Measurements from ENCODE around the gene ARID1B. TPM values are rescaled to one million over a fixed set of nuclear protein-coding genes. Genes with fewer than 3 reads are reported as not detected.

The ARID1B gene
- total and polyA plus RNA-seq, 8 donors, result 67.6 to 102 (median 99.0) TPM

DNA sequence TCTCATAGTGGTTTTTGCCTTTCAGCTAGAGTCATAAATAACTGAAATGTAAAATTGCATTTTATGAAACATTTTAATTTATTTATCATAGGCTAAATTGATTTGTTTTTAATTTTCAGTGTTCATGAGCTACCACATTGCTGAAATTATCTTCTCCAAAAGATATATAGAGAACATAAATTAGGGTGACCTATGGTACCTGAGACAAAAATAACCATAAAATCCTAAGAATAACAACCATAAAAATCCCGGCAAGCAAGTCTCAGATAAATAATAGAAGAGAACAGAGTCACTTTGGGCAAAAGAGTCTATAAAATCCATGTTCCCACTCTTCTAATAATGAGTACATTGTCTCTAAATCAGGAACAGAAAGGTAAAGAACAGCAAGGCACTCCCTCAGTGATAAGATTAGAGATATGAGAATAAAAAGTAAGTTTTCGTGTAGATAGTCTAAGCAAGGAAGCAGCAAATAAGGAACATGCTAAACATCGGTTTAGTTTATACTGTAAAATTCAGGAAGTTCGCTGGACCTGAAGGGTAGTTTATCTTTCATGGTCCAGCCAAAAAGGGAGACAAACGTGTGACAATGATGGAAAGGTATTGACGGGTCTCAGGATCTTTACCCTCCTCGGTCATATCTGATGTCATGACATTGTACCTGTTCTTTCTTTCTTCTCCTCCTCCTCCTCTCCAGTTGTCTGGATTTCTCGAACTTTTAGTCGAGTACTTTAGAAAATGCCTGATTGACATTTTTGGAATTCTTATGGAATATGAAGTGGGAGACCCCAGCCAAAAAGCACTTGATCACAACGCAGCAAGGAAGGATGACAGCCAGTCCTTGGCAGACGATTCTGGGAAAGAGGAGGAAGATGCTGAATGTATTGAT is 428.5 kb downstream of the ARID1B start:
- ATAC-seq (no peak), DNase-seq (no peak)
- Histone ChIP-seq H3K36me3 (peaks cover 0 to 66% of the 10 kb centered on the region in 2 donors), H3K9me3 (no peaks in the 10 kb centered on the region), H3K4me3 (no peak overlapping the region), H3K27ac (no peak overlapping the region), H3K4me1 (no peaks in the 10 kb centered on the region), H3K27me3 (no peaks in the 10 kb centered on the region)
- TF ChIP-seq CTCF (IDR thresholded peaks at IDR 0.05), result no peak
- intact Hi-C loops (cut with DNase I), result no loop called here

GRCh38 chr6:157206359-157206815 is 429.2 kb downstream of the ARID1B start:
- peaks cover 0 to 63% of the 10 kb centered on the region in 2 donors for H3K36me3 ChIP-seq
- H3K4me3 ChIP-seq, result no peak overlapping the region
- intact Hi-C loops (cut with DNase I), result no loop called here
- DNase-seq (peak in 1 of 4 donors; percentile 53), ATAC-seq (no peak)
- no peak for TF ChIP-seq CTCF (IDR thresholded peaks at IDR 0.05)
- no peaks in the 10 kb centered on the region for H3K9me3 ChIP-seq
- H3K27me3 ChIP-seq, result no peaks in the 10 kb centered on the region
- H3K27ac ChIP-seq, result no peak overlapping the region
- no peaks in the 10 kb centered on the region for H3K4me1 ChIP-seq

DNA sequence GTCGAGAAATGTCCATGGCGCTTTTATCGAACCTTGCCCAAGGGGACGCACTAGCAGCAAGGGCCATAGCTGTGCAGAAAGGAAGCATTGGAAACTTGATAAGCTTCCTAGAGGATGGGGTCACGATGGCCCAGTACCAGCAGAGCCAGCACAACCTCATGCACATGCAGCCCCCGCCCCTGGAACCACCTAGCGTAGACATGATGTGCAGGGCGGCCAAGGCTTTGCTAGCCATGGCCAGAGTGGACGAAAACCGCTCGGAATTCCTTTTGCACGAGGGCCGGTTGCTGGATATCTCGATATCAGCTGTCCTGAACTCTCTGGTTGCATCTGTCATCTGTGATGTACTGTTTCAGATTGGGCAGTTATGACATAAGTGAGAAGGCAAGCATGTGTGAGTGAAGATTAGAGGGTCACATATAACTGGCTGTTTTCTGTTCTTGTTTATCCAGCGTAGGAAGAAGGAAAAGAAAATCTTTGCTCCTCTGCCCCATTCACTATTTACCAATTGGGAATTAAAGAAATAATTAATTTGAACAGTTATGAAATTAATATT is 430.4 kb downstream of the ARID1B start:
- no peaks in the 10 kb centered on the region for H3K9me3 ChIP-seq
- peak in 1 of 4 donors; percentile 53 for DNase-seq
- no peak overlapping the region for H3K4me3 ChIP-seq
- no peak for TF ChIP-seq CTCF (IDR thresholded peaks at IDR 0.05)
- no peaks in the 10 kb centered on the region for H3K4me1 ChIP-seq
- peaks cover 0 to 56% of the 10 kb centered on the region in 2 donors for H3K36me3 ChIP-seq
- H3K27ac ChIP-seq, result no peak overlapping the region
- no peaks in the 10 kb centered on the region for H3K27me3 ChIP-seq
- no peak for ATAC-seq
- intact Hi-C loops (cut with DNase I), result no loop called here

DNA sequence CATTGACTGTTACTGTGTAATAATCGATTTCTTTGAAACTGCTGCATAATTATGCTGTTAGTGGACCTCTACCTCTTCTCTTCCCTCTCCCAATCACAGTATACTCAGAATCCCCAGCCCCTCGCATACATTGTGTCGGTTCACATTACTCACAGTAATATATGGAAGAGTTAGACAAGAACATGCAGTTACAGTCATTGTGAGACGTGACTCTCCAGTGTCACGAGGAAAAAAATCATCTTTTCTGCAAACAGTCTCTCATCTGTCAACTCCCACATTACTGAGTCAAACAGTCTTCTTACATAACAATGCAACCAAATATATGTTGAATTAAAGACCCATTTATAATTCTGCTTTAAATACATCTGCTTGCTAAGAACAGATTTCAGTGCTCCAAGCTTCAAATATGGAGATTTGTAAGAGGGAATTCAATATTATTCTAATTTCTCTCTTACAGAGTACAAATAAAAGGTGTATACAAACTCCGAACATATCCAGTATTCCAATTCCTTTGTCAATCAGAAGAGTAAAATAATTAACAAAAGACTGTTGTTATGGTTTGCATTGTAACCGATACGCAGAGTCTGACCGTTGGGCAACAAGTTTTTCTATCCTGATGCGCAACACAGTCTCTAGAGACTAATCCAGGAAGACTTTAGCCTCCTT is 432.8 kb downstream of the ARID1B start:
- Histone ChIP-seq H3K27me3 (no peaks in the 10 kb centered on the region), H3K36me3 (peaks cover 0 to 37% of the 10 kb centered on the region in 2 donors), H3K27ac (no peak overlapping the region), H3K4me1 (no peaks in the 10 kb centered on the region), H3K9me3 (no peaks in the 10 kb centered on the region), H3K4me3 (no peak overlapping the region)
- intact Hi-C loops (cut with DNase I), result no loop called here
- no peak for TF ChIP-seq CTCF (IDR thresholded peaks at IDR 0.05)
- ATAC-seq, result no peak
- no peak for DNase-seq

DNA sequence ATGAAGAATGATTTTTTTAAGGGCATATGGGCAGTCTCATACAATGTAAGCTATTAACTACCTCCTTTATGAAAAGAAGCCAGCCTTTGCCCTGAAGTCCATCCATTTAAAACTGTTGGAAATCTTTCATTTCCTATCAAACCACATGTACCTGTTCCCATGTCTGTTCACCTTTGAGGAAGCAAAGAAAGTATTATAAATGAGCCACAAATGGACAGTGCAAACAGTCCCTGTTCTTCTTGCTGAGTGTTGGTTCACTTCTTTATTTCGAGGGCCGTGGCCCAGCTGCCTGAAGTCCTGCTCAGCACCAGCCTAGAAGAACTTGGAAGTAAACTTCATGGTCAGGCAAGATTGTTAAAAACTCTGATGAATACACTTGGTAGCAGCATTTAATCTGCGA is 433.8 kb downstream of the ARID1B start:
- H3K9me3 ChIP-seq, result no peaks in the 10 kb centered on the region
- intact Hi-C loops (cut with DNase I), result no loop called here
- H3K4me3 ChIP-seq, result no peak overlapping the region
- no peaks in the 10 kb centered on the region for H3K27me3 ChIP-seq
- no peaks in the 10 kb centered on the region for H3K4me1 ChIP-seq
- no peak for TF ChIP-seq CTCF (IDR thresholded peaks at IDR 0.05)
- no peak overlapping the region for H3K27ac ChIP-seq
- DNase-seq (no peak), ATAC-seq (no peak)
- peaks cover 0 to 28% of the 10 kb centered on the region in 2 donors for H3K36me3 ChIP-seq
